ENCODE results near the gene IGFBP6. TPM values are rescaled to one million over a fixed set of nuclear protein-coding genes. Genes with fewer than 3 reads are reported as not detected.

IGFBP6 gene
- total RNA-seq, 1 experiment from 2014 or later, result 7.3 TPM

DNA sequence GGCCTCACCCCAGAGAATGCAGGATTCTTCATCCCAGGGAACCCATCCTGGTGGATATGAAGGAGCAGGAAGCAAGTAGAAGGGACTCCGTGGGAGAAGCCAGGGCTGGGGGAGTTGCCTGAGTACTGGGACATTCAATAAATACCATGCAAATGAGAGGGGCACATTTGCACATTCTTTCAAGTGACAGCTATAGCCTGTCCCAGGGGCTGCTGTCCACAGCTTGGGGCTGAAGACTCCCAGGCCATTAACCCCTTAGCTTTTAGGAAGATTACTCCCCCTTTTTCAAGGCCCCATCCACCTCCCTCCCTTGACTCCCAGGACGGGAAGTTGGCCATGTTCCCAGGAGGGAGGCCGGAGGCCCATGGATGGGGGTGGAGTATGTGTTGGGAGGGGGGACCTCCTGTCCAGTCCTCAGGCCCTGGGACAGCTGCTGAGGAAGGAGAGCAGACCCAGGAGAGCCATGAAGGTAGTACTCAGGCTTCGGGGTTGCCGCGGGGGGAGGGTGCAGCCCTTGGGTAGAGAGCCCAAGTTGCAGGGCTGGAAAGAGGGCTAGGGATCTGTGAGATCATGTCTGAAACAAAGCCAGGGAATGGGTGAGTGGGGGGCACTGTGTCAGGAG is 48.6 kb upstream of the IGFBP6 start:
- no peaks in the 10 kb centered on the region for H3K27me3 ChIP-seq (replicated peaks; ENCODE audit: insufficient read depth, low read depth, low read length, poor library complexity)
- intact Hi-C loops (cut with micrococcal nuclease; ENCODE audit: unreplicated experiment), result loop anchor here (5.0 kb wide), 1 partner anchor 48 kb away; the partner anchor contains the start of gene IGFBP6
- peak; percentile 39 for DNase-seq (ENCODE audit: low spot score)
- H3K4me1 ChIP-seq (ENCODE audit: insufficient read depth, low read length, poor library complexity, severe bottlenecking), result peaks cover 47% of the 10 kb centered on the region
- ChIA-PET CTCF (interaction anchor here (1.0 kb wide), 1 partner anchor 50 kb away, joined by 5 read pairs; no protein-coding TSS in a partner anchor), POLR2A (ENCODE audit: low non-redundant PET) (no interaction called here)
- no TSS peak for BruUV-seq (replicated peaks)
- H3K36me3 ChIP-seq (ENCODE audit: insufficient read depth, low read length, poor library complexity, severe bottlenecking), result no peaks in the 10 kb centered on the region
- no peak overlapping the region for H3K4me3 ChIP-seq (ENCODE audit: low read depth, low read length, poor library complexity, severe bottlenecking)
- peak overlapping the region; percentile 73 for H3K27ac ChIP-seq (ENCODE audit: low read depth, low read length, poor library complexity, severe bottlenecking)
- TF ChIP-seq CTCF (conservative IDR thresholded peaks at IDR 0.05; ENCODE audit: low read depth, low read length) (no peak), EZH2 (IDR thresholded peaks at IDR 0.05; ENCODE audit: borderline replicate concordance, low read depth, low read length, poor library complexity, severe bottlenecking) (no peak)
- H3K9me3 ChIP-seq (ENCODE audit: low read depth, low read length, poor library complexity, severe bottlenecking), result no peaks in the 10 kb centered on the region

GRCh38 chr12:53049571-53050318 is 47.7 kb upstream of the IGFBP6 start, which contains the start of gene TNS2:
TSS of gene TNS2 (plus strand) at chr12:53050065. CDS start at chr12:53050186, 121 bp downstream.
- H3K36me3 ChIP-seq (ENCODE audit: insufficient read depth, low read length, poor library complexity, severe bottlenecking), result no peaks in the 10 kb centered on the region
- H3K27ac ChIP-seq (ENCODE audit: low read depth, low read length, poor library complexity, severe bottlenecking), result peak within 1 kb of the TSS; percentile 73
- intact Hi-C loops (cut with micrococcal nuclease; ENCODE audit: unreplicated experiment), result loop anchor here (5.0 kb wide), 1 partner anchor 48 kb away; the partner anchor contains the start of gene IGFBP6
- no peaks in the 10 kb centered on the region for H3K9me3 ChIP-seq (ENCODE audit: low read depth, low read length, poor library complexity, severe bottlenecking)
- ChIA-PET CTCF (no interaction called here), POLR2A (ENCODE audit: low non-redundant PET) (no interaction called here)
- no TSS peak for BruUV-seq (replicated peaks)
- H3K4me3 ChIP-seq (ENCODE audit: low read depth, low read length, poor library complexity, severe bottlenecking), result no peak within 1 kb of the TSS
- no peak for DNase-seq (ENCODE audit: low spot score)
- no peak for TF ChIP-seq EZH2 (IDR thresholded peaks at IDR 0.05; ENCODE audit: borderline replicate concordance, low read depth, low read length, poor library complexity, severe bottlenecking)
- H3K4me1 ChIP-seq (ENCODE audit: insufficient read depth, low read length, poor library complexity, severe bottlenecking), result peaks cover 51% of the 10 kb centered on the region
- no peaks in the 10 kb centered on the region for H3K27me3 ChIP-seq (replicated peaks; ENCODE audit: insufficient read depth, low read depth, low read length, poor library complexity)

DNA sequence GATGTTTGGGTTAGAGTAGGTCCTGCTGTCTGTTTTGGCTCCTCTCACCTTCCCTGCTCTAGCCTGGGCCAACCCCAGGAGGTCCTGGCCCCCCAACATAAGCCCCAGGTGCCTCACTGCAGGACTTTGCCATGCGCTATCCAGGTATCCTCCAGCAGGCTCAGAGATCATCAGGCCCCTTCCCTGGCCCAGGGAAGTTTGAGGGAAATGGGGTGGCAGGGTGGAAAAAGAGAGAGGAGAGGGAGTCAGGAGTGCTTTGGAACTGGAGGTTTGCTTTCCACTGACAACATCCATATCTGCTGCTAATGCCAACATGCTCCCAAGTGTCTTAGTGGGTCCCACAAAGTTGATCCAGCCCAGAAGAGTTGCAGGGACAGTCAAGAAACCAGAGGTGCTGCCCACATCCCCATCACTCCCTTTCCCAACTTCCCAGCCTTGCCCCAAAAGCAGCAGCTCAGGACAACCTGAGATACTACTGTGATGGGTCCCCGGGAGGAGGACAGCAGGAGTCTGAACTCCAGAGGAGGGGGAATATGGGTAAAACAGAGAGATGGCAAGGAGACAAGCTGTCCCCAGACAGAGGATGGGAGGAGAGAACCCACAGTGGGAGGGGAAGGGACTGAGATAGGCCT is 46.9 kb upstream of the IGFBP6 start:
- H3K27ac ChIP-seq (ENCODE audit: low read depth, low read length, poor library complexity, severe bottlenecking), result peak overlapping the region; percentile 65
- CTCF ChIA-PET, result no interaction called here
- POLR2A ChIA-PET (ENCODE audit: low non-redundant PET), result no interaction called here

More for the DNA sequence above, 46.9 kb upstream of the IGFBP6 start:
- TF ChIP-seq EZH2 (IDR thresholded peaks at IDR 0.05; ENCODE audit: borderline replicate concordance, low read depth, low read length, poor library complexity, severe bottlenecking) (no peak), CTCF (conservative IDR thresholded peaks at IDR 0.05; ENCODE audit: low read depth, low read length) (no peak)
- no peaks in the 10 kb centered on the region for H3K9me3 ChIP-seq (ENCODE audit: low read depth, low read length, poor library complexity, severe bottlenecking)
- peaks cover 55% of the 10 kb centered on the region for H3K4me1 ChIP-seq (ENCODE audit: insufficient read depth, low read length, poor library complexity, severe bottlenecking)
- H3K4me3 ChIP-seq (ENCODE audit: low read depth, low read length, poor library complexity, severe bottlenecking), result no peak overlapping the region
- intact Hi-C loops (cut with micrococcal nuclease; ENCODE audit: unreplicated experiment), result no loop called here
- no peaks in the 10 kb centered on the region for H3K36me3 ChIP-seq (ENCODE audit: insufficient read depth, low read length, poor library complexity, severe bottlenecking)
- no peaks in the 10 kb centered on the region for H3K27me3 ChIP-seq (replicated peaks; ENCODE audit: insufficient read depth, low read depth, low read length, poor library complexity)
- no peak for DNase-seq (ENCODE audit: low spot score)
- BruUV-seq (replicated peaks), result no TSS peak

Data from A673 (cell line).